HG02870 (cell line): ENCODE data around the gene ABCC3.

Source experiments
- ATAC-seq: cut with Tn5 transposase; IDR thresholded peaks from one replicate; pipeline ENCODE4 v1.9.1; 2021; ENCODE audit warnings: mild to moderate bottlenecking, moderate library complexity; ENCODE audit not compliant: unreplicated experiment

Gene ABCC3

GRCh38 chr17:50725769-50726655, 91.3 kb downstream of the ABCC3 start:
- ATAC-seq, result no peak

GRCh38 chr17:50728112-50728429, 93.4 kb downstream of the ABCC3 start:
- no peak for ATAC-seq

- no peak for ATAC-seq
Observed at GRCh38 chr17:50728881-50729765, 94.4 kb downstream of the ABCC3 start.

- ATAC-seq, result no peak
Observed at GRCh38 chr17:50731575-50732460, 97.1 kb downstream of the ABCC3 start.

GRCh38 chr17:50735287-50735686, 100.6 kb downstream of the ABCC3 start:
- no peak for ATAC-seq

GRCh38 chr17:50737118-50737698, 102.5 kb downstream of the ABCC3 start:
- peak; percentile 63 for ATAC-seq

- no peak for ATAC-seq
Observed at GRCh38 chr17:50739098-50739497, 104.4 kb downstream of the ABCC3 start.
